ENCODE measurements around the gene PBX4.

Gene PBX4

GRCh38 chr19:19637523-19638251 lies 19.2 kb upstream of the PBX4 start:
- no peak overlapping the region for H3K4me2 ChIP-seq
- H3K4me3 ChIP-seq (IDR thresholded peaks at IDR 0.05; ENCODE audit: insufficient read depth, low read depth, low read length) = no peak overlapping the region
- H3K27me3 ChIP-seq (ENCODE audit: insufficient read depth, low read depth) = no peaks in the 10 kb centered on the region
- no peak overlapping the region for H2AFZ ChIP-seq (ENCODE audit: low read depth)
- H3K9ac ChIP-seq = no peak overlapping the region
- H3K4me1 ChIP-seq (ENCODE audit: low read depth, poor library complexity, severe bottlenecking) = no peaks in the 10 kb centered on the region
- no peaks in the 10 kb centered on the region for H3K36me3 ChIP-seq (ENCODE audit: insufficient read depth)
- no peaks in the 10 kb centered on the region for H4K20me1 ChIP-seq (ENCODE audit: insufficient read depth)
- H3K79me2 ChIP-seq (ENCODE audit: insufficient read depth, low read depth) = no peaks in the 10 kb centered on the region
- no peak overlapping the region for H3K27ac ChIP-seq
- no peak for TF ChIP-seq CTCF (conservative IDR thresholded peaks at IDR 0.05; ENCODE audit: low read depth, low read length)

GRCh38 chr19:19637186-19637522 lies 18.7 kb upstream of the PBX4 start:
- H3K36me3 ChIP-seq (ENCODE audit: insufficient read depth) = no peaks in the 10 kb centered on the region
- TF ChIP-seq CTCF (conservative IDR thresholded peaks at IDR 0.05; ENCODE audit: low read depth, low read length) = no peak
- no peak overlapping the region for H3K4me2 ChIP-seq
- H2AFZ ChIP-seq (ENCODE audit: low read depth) = no peak overlapping the region
- H3K79me2 ChIP-seq (ENCODE audit: insufficient read depth, low read depth) = no peaks in the 10 kb centered on the region
- H4K20me1 ChIP-seq (ENCODE audit: insufficient read depth) = no peaks in the 10 kb centered on the region
- H3K4me1 ChIP-seq (ENCODE audit: low read depth, poor library complexity, severe bottlenecking) = no peaks in the 10 kb centered on the region
- no peak overlapping the region for H3K9ac ChIP-seq
- no peak overlapping the region for H3K27ac ChIP-seq
- no peak overlapping the region for H3K4me3 ChIP-seq (IDR thresholded peaks at IDR 0.05; ENCODE audit: insufficient read depth, low read depth, low read length)
- no peaks in the 10 kb centered on the region for H3K27me3 ChIP-seq (ENCODE audit: insufficient read depth, low read depth)

- H3K4me2 ChIP-seq = no peak overlapping the region
- H3K27ac ChIP-seq = no peak overlapping the region
- no peak overlapping the region for H3K9ac ChIP-seq
- H4K20me1 ChIP-seq (ENCODE audit: insufficient read depth) = no peaks in the 10 kb centered on the region
- TF ChIP-seq CTCF (conservative IDR thresholded peaks at IDR 0.05; ENCODE audit: low read depth, low read length) = no peak
- H3K4me3 ChIP-seq (IDR thresholded peaks at IDR 0.05; ENCODE audit: insufficient read depth, low read depth, low read length) = no peak overlapping the region
- no peaks in the 10 kb centered on the region for H3K79me2 ChIP-seq (ENCODE audit: insufficient read depth, low read depth)
- no peaks in the 10 kb centered on the region for H3K4me1 ChIP-seq (ENCODE audit: low read depth, poor library complexity, severe bottlenecking)
- H3K27me3 ChIP-seq (ENCODE audit: insufficient read depth, low read depth) = no peaks in the 10 kb centered on the region
- H2AFZ ChIP-seq (ENCODE audit: low read depth) = no peak overlapping the region
- no peaks in the 10 kb centered on the region for H3K36me3 ChIP-seq (ENCODE audit: insufficient read depth)
Measured at GRCh38 chr19:19636573-19637185, 18.2 kb upstream of the PBX4 start.

GRCh38 chr19:19635313-19635702 lies 16.8 kb upstream of the PBX4 start:
- Histone ChIP-seq H3K4me3 (IDR thresholded peaks at IDR 0.05; ENCODE audit: insufficient read depth, low read depth, low read length) (no peak overlapping the region), H3K4me1 (ENCODE audit: low read depth, poor library complexity, severe bottlenecking) (no peaks in the 10 kb centered on the region), H2AFZ (ENCODE audit: low read depth) (no peak overlapping the region), H3K36me3 (ENCODE audit: insufficient read depth) (no peaks in the 10 kb centered on the region), H3K4me2 (no peak overlapping the region), H3K27me3 (ENCODE audit: insufficient read depth, low read depth) (no peaks in the 10 kb centered on the region), H3K9ac (no peak overlapping the region), H3K79me2 (ENCODE audit: insufficient read depth, low read depth) (no peaks in the 10 kb centered on the region), H4K20me1 (ENCODE audit: insufficient read depth) (no peaks in the 10 kb centered on the region), H3K27ac (no peak overlapping the region)
- no peak for TF ChIP-seq CTCF (conservative IDR thresholded peaks at IDR 0.05; ENCODE audit: low read depth, low read length)

All from KMS-11 (cell line).